Osteoblast (primary cell): ENCODE data around the gene DSCAML1. TPM values are rescaled to one million over a fixed set of nuclear protein-coding genes. Genes with fewer than 3 reads are reported as not detected.

Source experiments
- DNase-seq: peaks from one replicate; pipeline ENCODE4 v3.0.0; 2011; ENCODE audit warnings: low spot score, mixed read lengths; ENCODE audit not compliant: insufficient read length; ENCODE audit errors: missing footprints
- H2AFZ ChIP-seq: 2 replicates; pipeline ENCODE4 v1.6.0; 2011; ENCODE audit warnings: mild to moderate bottlenecking, low read length
- H3K27ac ChIP-seq: 2 replicates; pipeline ENCODE4 v1.5.1; 2011; ENCODE audit warnings: mild to moderate bottlenecking, low read depth, low read length, moderate library complexity
- H3K27me3 ChIP-seq: 2 replicates; pipeline ENCODE4 v1.6.0; 2012; ENCODE audit warnings: mild to moderate bottlenecking, control low read depth, inconsistent platforms, low read length, moderate library complexity; ENCODE audit not compliant: insufficient read depth
- H3K36me3 ChIP-seq: 2 replicates; pipeline ENCODE4 v1.5.1; 2011; ENCODE audit warnings: mild to moderate bottlenecking, low read length, control low read depth, moderate library complexity; ENCODE audit not compliant: insufficient read depth
- H3K4me1 ChIP-seq: 2 replicates; pipeline ENCODE4 v1.5.1; 2011; ENCODE audit warnings: mild to moderate bottlenecking, low read length, control low read depth, moderate library complexity; ENCODE audit not compliant: insufficient read depth
- H3K4me2 ChIP-seq: 2 replicates; pipeline ENCODE4 v1.6.0; 2011; ENCODE audit warnings: mild to moderate bottlenecking, low read length; ENCODE audit not compliant: insufficient read depth
- H3K4me3 ChIP-seq: fragments of 200-600 bp; sonication (generic); 3 replicates; pipeline ENCODE4 v1.5.1; 2012; ENCODE audit warnings: mild to moderate bottlenecking, low read length, inconsistent platforms; ENCODE audit not compliant: insufficient read depth
- H3K79me2 ChIP-seq: 2 replicates; pipeline ENCODE4 v1.6.0; 2012; ENCODE audit warnings: mild to moderate bottlenecking, low read length, control low read depth, inconsistent platforms; ENCODE audit not compliant: insufficient read depth
- H3K9me3 ChIP-seq: 2 replicates; pipeline ENCODE4 v1.5.1; 2011; ENCODE audit warnings: low read depth, low read length, control low read depth
- H4K20me1 ChIP-seq: 2 replicates; pipeline ENCODE4 v1.6.0; 2012; ENCODE audit warnings: mild to moderate bottlenecking, low read length, control low read depth; ENCODE audit not compliant: insufficient read depth
- CTCF ChIP-seq: IDR thresholded peaks from 2 replicates; pipeline ENCODE4 v1.5.1; 2011; ENCODE audit warnings: mild to moderate bottlenecking, low read depth, low read length, moderate library complexity; ENCODE audit errors: extremely low read depth
- total RNA-seq: library from RNA; depleted of rRNA; stranded (reverse); fragments of >200 nt; gene quantifications from 2 replicates; pipeline ENCODE4 v1.2.3, GENCODE V29; 2012

DSCAML1 gene
- total RNA-seq, 1 donor: not detected

GRCh38 chr11:117731722-117732290, 65.2 kb downstream of the DSCAML1 start:
- Histone ChIP-seq H3K4me1 (no peaks in the 10 kb centered on the region), H2AFZ (no peak overlapping the region), H3K4me3 (no peak overlapping the region), H3K36me3 (no peaks in the 10 kb centered on the region), H3K27me3 (no peaks in the 10 kb centered on the region), H3K27ac (no peak overlapping the region), H3K9me3 (no peaks in the 10 kb centered on the region), H3K79me2 (no peaks in the 10 kb centered on the region), H3K4me2 (no peak overlapping the region), H4K20me1 (no peaks in the 10 kb centered on the region)
- no peak for DNase-seq
- TF ChIP-seq CTCF: no peak

DNA sequence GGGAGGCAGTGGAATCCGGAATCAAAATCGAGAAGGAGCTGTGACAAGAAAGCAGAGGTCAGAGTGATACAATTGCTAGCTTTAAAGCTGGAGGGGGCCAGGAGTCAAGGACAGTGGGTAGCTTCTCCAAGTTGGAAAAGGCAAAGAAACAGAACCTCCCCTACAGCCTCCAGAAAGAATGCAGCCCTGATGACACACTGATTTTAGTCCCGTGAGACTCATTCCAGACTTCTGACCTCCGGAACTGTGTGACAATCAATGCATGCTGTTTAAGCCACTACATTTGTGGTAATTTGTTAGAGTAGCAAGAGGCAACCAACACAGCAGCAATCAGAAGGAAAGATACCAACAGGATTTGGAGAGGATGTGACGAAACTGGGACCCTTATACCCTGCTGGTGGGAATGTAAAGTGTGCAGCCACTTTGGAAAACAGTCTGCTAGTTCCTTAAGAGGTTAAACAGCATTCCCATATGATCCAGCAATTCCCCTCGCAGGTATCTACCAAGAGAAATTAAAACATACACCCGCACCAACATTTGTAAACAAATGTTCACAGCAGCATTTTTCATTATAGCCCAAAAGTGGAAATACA, 66.7 kb downstream of the DSCAML1 start:
- no peak for DNase-seq
- H2AFZ ChIP-seq: no peak overlapping the region
- no peaks in the 10 kb centered on the region for H3K79me2 ChIP-seq
- H3K9me3 ChIP-seq: no peaks in the 10 kb centered on the region
- no peaks in the 10 kb centered on the region for H4K20me1 ChIP-seq
- no peaks in the 10 kb centered on the region for H3K27me3 ChIP-seq
- no peak overlapping the region for H3K4me2 ChIP-seq
- no peak overlapping the region for H3K27ac ChIP-seq
- TF ChIP-seq CTCF: no peak
- H3K4me3 ChIP-seq: no peak overlapping the region
- no peaks in the 10 kb centered on the region for H3K36me3 ChIP-seq
- H3K4me1 ChIP-seq: no peaks in the 10 kb centered on the region

- no peaks in the 10 kb centered on the region for H3K9me3 ChIP-seq
- no peak overlapping the region for H3K4me3 ChIP-seq
- H3K79me2 ChIP-seq: no peaks in the 10 kb centered on the region
- H2AFZ ChIP-seq: no peak overlapping the region
- no peaks in the 10 kb centered on the region for H3K4me1 ChIP-seq
- DNase-seq: no peak
- no peak overlapping the region for H3K27ac ChIP-seq
- H3K4me2 ChIP-seq: no peak overlapping the region
- H3K27me3 ChIP-seq: no peaks in the 10 kb centered on the region
- H3K36me3 ChIP-seq: no peaks in the 10 kb centered on the region
- no peaks in the 10 kb centered on the region for H4K20me1 ChIP-seq
- TF ChIP-seq CTCF: no peak
Measured at GRCh38 chr11:117725048-117725734, 71.8 kb downstream of the DSCAML1 start.

- H3K36me3 ChIP-seq: no peaks in the 10 kb centered on the region
- no peaks in the 10 kb centered on the region for H3K9me3 ChIP-seq
- H3K79me2 ChIP-seq: no peaks in the 10 kb centered on the region
- no peak overlapping the region for H3K4me2 ChIP-seq
- H3K4me3 ChIP-seq: no peak overlapping the region
- H4K20me1 ChIP-seq: no peaks in the 10 kb centered on the region
- no peak for TF ChIP-seq CTCF
- no peak overlapping the region for H2AFZ ChIP-seq
- DNase-seq: no peak
- no peaks in the 10 kb centered on the region for H3K4me1 ChIP-seq
- no peak overlapping the region for H3K27ac ChIP-seq
- H3K27me3 ChIP-seq: no peaks in the 10 kb centered on the region
Measured at GRCh38 chr11:117724621-117725020, 72.4 kb downstream of the DSCAML1 start.
